ENCODE results near the gene GPR107. TPM values are rescaled to one million over a fixed set of nuclear protein-coding genes. Genes with fewer than 3 reads are reported as not detected.

The GPR107 gene
- 20.4 and 24.2 TPM in 2 replicates for total RNA-seq

DNA sequence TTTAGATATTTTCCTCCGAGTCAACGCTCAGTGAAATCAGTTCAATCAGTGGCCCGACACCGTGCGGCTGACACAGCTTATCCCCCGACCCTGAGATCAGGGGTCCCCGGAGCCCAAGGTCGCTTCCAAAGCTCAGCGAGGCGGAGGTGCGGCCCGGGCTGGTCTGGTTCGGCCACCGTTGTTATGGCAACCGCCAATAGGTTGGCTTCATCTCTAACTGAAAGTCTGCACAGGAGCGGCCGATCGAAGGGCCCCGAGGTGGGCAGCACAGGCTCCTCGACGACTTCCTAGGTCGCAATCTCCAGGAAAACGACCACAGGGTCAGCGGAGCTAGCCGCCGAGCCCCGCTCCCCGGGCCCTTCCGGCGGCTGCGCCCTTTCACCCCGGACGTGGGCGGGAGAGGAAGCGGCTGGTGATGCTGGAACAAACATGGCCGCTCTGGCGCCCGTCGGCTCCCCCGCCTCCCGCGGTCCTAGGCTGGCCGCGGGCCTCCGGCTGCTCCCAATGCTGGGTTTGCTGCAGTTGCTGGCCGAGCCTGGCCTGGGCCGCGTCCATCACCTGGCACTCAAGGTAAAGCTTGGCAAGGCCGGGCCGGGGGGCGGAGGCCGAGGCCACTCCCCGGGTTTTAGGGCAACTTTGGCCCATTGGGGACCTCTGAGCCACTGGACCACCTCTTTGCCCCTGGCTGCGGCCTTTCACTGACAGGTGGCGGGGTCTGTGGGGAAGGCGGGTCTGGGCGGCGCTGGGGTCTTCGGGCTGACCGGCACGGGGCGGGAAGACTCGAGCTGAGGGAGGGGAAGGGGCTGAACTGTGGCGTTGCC, at the start of gene GPR107:
TSS of gene GPR107 (plus strand) at position 403 of the 821 bp plus-strand sequence. CDS start at position 430, 27 bp downstream.

DNA sequence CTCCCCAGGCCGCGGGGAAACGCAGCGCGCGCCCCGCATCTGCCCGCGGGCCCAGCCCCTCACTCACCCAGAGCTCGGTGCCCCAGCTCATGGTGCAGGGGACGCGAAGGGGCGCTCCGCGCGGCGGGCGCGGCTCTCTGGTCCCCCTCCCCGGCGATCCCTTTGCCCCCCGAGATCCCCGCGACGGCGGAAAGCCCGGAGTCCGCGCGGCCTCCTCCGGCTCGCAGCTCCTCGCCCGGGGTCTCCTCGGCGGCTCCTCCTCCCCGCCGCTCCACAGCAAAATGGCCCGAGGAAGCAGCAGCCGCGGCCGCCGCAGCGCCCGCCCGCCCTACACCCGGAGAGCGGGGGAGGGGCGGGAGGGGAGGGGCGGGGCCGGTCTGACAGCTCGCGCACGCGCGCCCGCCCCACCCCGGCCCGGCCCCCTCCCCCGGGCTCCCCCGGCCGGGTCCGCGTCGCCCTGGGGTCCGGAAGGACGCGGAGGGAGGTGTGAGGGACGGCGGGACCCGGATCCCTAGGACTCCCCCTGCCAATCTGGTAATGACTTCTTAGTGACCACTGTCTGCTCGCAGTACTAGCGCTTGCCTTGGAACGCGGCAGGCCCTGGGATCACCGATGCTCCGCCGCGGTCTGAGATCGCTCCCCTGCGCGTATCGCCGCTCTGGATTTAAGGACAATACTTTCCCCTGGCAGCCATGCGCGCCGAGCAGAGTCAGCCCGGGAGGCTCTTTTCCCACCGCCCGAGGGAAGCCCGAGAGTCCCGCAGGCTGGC, 10.6 kb upstream of the GPR107 start, which contains the start of gene FNBP1:
TSS of gene FNBP1 (minus strand) at position 305 of the 769 bp plus-strand sequence. CDS start at position 91, 214 bp downstream.

DNA sequence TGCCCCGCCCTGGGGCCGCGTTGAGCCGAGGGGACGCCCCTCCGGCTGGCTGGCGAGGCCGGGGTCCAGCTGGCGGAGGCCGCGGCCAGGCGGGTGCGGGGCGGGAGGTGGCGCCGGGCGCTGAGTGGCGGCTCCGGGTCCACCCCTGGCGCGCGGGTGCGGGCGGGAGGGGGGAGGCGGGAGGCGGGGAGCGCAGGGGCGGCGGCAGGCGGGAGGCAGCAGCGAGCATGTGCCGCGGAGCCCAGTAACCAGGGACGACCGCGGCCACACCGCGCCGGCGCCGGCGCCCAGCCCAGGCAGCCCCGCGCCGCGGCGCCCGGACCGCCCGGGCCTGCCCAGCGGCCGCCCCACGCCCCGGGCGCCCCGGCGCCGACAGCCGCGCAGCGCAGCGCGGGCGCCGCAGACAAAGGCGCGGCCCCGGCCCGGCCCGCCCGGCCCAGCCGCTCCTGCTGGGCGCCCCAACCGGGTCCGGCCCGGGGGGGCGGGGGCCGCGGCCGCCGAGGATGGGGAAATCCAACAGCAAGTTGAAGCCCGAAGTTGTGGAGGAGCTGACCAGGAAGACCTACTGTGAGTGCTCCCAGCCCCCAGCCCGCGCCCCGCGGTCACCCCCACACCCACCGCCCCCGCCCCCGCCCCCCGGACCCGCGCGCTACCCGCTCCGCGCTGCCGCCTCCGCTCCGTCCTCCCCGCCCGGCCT, 118.6 kb downstream of the GPR107 start, which contains the start of gene NCS1:
TSS of gene NCS1 (plus strand) at position 244 of the 697 bp plus-strand sequence. CDS start at position 504, 260 bp downstream.

Small RNAs within 50 kb of the gene (small RNA-seq; reads per million reads assigned to genes)
- not detected for gene RF00019

Other genes with a start within 250 kb of the GPR107 start
- 22.8 and 41.2 TPM in 2 replicates for gene TOR1A, start 229.8 kb upstream of the GPR107 start, total RNA-seq
- 22.2 and 27.9 TPM in 2 replicates for gene C9orf78, start 218.6 kb upstream of the GPR107 start, total RNA-seq
- 10.6 and 14.9 TPM in 2 replicates for gene USP20, start 218.4 kb upstream of the GPR107 start, total RNA-seq
- gene FNBP1, start 10.7 kb upstream of the GPR107 start, total RNA-seq: 19.8 and 40.4 TPM in 2 replicates
- gene NCS1, start 118.5 kb downstream of the GPR107 start, total RNA-seq: 13.7 and 33.3 TPM in 2 replicates
- 0.39 TPM in 1 of 2 replicates, not detected in the other for gene HMCN2, start 211.9 kb downstream of the GPR107 start, total RNA-seq